ENCODE data around the gene AGRN.
"Not testable (repeated sequence)": the region's sequence is repeated elsewhere in the genome, so short reads cannot be mapped to it uniquely, and the experiment has no call there.

The AGRN gene

GRCh38 chr1:973459-974292 lies 46.2 kb upstream of the AGRN start:
- ChIA-PET POLR2A (no interaction called here), CTCF (interaction anchor here (1.6 to 3.2 kb wide), 3 partner anchors 11 to 68 kb away, joined by 10 to 28 read pairs (median 10); no protein-coding TSS in a partner anchor)
- H3K4me3 ChIP-seq (ENCODE audit: low read depth, low read length), result no peak overlapping the region
- DNase-seq (ENCODE audit: low read depth, low spot score), result no peak
- TF ChIP-seq CTCF (IDR thresholded peaks at IDR 0.05; ENCODE audit: insufficient read depth, low read length, missing control alignments), result no peak

- ChIA-PET CTCF (interaction anchor here (1.6 to 3.2 kb wide), 3 partner anchors 10 to 69 kb away, joined by 10 to 28 read pairs (median 10); no protein-coding TSS in a partner anchor), POLR2A (no interaction called here)
- DNase-seq (ENCODE audit: low read depth, low spot score), result no peak
- TF ChIP-seq CTCF (IDR thresholded peaks at IDR 0.05; ENCODE audit: insufficient read depth, low read length, missing control alignments), result no peak
- H3K4me3 ChIP-seq (ENCODE audit: low read depth, low read length), result no peak overlapping the region
These were observed 45.7 kb upstream of the AGRN start for GRCh38 chr1:974293-974640.

GRCh38 chr1:974687-975328 lies 45.1 kb upstream of the AGRN start:
- H3K4me3 ChIP-seq (ENCODE audit: low read depth, low read length), result no peak overlapping the region
- no peak for DNase-seq (ENCODE audit: low read depth, low spot score)
- TF ChIP-seq CTCF (IDR thresholded peaks at IDR 0.05; ENCODE audit: insufficient read depth, low read length, missing control alignments), result no peak
- POLR2A ChIA-PET, result interaction anchor here (2.2 kb wide), 1 partner anchor 8 kb away, joined by 8 read pairs; the partner anchor contains the start of gene PLEKHN1
- CTCF ChIA-PET, result interaction anchor here (1.0 to 3.2 kb wide), 7 partner anchors 8 to 102 kb away, joined by 3 to 29 read pairs (median 10); partner anchors contain the start of gene PLEKHN1

GRCh38 chr1:975365-975764 lies 44.6 kb upstream of the AGRN start:
- TF ChIP-seq CTCF (IDR thresholded peaks at IDR 0.05; ENCODE audit: insufficient read depth, low read length, missing control alignments), result no peak
- ChIA-PET CTCF (interaction anchor here (0.8 to 3.2 kb wide), 11 partner anchors 8 to 102 kb away, joined by 3 to 29 read pairs (median 5); partner anchors contain the start of genes ISG15 and PLEKHN1), POLR2A (interaction anchor here (2.2 kb wide), 1 partner anchor 8 kb away, joined by 8 read pairs; the partner anchor contains the start of gene PLEKHN1)
- no peak overlapping the region for H3K4me3 ChIP-seq (ENCODE audit: low read depth, low read length)
- DNase-seq (ENCODE audit: low read depth, low spot score), result no peak

GRCh38 chr1:975896-976683 lies 43.8 kb upstream of the AGRN start:
- H3K4me3 ChIP-seq (ENCODE audit: low read depth, low read length), result peak overlapping the region; percentile 29
- no peak for DNase-seq (ENCODE audit: low read depth, low spot score)
- POLR2A ChIA-PET, result interaction anchor here (2.2 kb wide), 1 partner anchor 9 kb away, joined by 8 read pairs; the partner anchor contains the start of gene PLEKHN1
- CTCF ChIA-PET, result interaction anchor here (0.6 to 3.2 kb wide), 16 partner anchors 8 to 117 kb away, joined by 3 to 29 read pairs (median 4); partner anchors contain the start of genes ISG15 and PLEKHN1
- TF ChIP-seq CTCF (IDR thresholded peaks at IDR 0.05; ENCODE audit: insufficient read depth, low read length, missing control alignments), result peak; percentile 87

GRCh38 chr1:976791-977190 lies 43.1 kb upstream of the AGRN start:
- ChIA-PET CTCF (interaction anchor here (0.7 to 3.2 kb wide), 12 partner anchors 7 to 107 kb away, joined by 3 to 29 read pairs (median 4); partner anchors contain the start of gene PLEKHN1), POLR2A (interaction anchor here (2.2 kb wide), 1 partner anchor 10 kb away, joined by 8 read pairs; the partner anchor contains the start of gene PLEKHN1)
- H3K4me3 ChIP-seq (ENCODE audit: low read depth, low read length); DNase-seq (ENCODE audit: low read depth, low spot score): not testable (repeated sequence)
